Erythroblast (primary cell): ENCODE data around the gene PPM1E.

Source experiments
- GATA1 ChIP-seq: IDR thresholded peaks from 2 replicates; pipeline ENCODE4 v1.6.1; 2011; ENCODE audit warnings: low read depth, mild to moderate bottlenecking, control low read depth, low read length, moderate library complexity
- POLR2A ChIP-seq: IDR thresholded peaks from 2 replicates; pipeline ENCODE4 v1.6.1; 2011; ENCODE audit warnings: mild to moderate bottlenecking, low read length

- TF ChIP-seq POLR2A = no peak
- no peak for TF ChIP-seq GATA1
These were observed 115.1 kb downstream of the PPM1E start for GRCh38 chr17:58870747-58871146.
